ENCODE results near the gene ASPHD1. TPM values are rescaled to one million over a fixed set of nuclear protein-coding genes. Genes with fewer than 3 reads are reported as not detected.

ASPHD1 gene
- total RNA-seq, 1 experiment from 2014 or later = 2.0 TPM

DNA sequence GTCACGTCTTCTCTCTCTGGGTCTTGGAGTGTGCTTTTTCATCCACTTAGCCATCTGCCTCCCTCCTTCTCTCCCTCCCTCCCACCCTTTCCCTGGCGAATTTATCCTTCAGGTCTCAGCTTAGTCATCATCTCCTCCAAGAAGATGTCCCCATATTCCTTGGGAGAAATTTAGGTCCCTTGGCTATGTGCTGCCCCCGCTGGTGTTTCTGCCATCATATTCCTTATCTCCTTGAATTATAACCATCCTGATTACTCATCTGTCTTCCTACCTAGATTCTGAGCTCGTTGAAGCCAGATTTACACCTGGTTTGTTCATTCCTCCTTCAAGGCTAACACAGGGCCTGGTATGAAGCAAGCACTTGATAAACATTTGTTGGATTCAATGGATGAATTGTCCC, 5.9 kb upstream of the ASPHD1 start:
- no peak for DNase-seq
- H3K9me3 ChIP-seq (ENCODE audit: low read length) = no peaks in the 10 kb centered on the region
- ATAC-seq = no peak
- CTCF ChIA-PET = interaction anchor here (0.7 kb wide), 1 partner anchor 87 kb away, joined by 3 read pairs; no protein-coding TSS in a partner anchor
- POLR2A ChIA-PET (ENCODE audit: unreplicated experiment) = no interaction called here
- no peak overlapping the region for H3K27ac ChIP-seq (ENCODE audit: low read length)
- H3K4me1 ChIP-seq (ENCODE audit: insufficient read depth, low read length) = 0 out of 2 replicates have a peak, but pooled peaks cover 4% of the 10 kb centered on the region
- H3K9me2 ChIP-seq (replicated peaks; ENCODE audit: low read length) = no peaks in the 10 kb centered on the region
- H3K4me3 ChIP-seq (ENCODE audit: low read length) = no peak overlapping the region
- no peaks in the 10 kb centered on the region for H3F3A ChIP-seq (ENCODE audit: low read length, unreplicated experiment)
- BruUV-seq (replicated peaks) = no TSS peak
- no peaks in the 10 kb centered on the region for H4K20me1 ChIP-seq (ENCODE audit: low read length)
- intact Hi-C loops (cut with micrococcal nuclease) = no loop called here
- TF ChIP-seq EZH2phosphoT487 (IDR thresholded peaks at IDR 0.05; ENCODE audit: borderline replicate concordance, low read length) = no peak
- TF ChIP-seq, protein P1, sequence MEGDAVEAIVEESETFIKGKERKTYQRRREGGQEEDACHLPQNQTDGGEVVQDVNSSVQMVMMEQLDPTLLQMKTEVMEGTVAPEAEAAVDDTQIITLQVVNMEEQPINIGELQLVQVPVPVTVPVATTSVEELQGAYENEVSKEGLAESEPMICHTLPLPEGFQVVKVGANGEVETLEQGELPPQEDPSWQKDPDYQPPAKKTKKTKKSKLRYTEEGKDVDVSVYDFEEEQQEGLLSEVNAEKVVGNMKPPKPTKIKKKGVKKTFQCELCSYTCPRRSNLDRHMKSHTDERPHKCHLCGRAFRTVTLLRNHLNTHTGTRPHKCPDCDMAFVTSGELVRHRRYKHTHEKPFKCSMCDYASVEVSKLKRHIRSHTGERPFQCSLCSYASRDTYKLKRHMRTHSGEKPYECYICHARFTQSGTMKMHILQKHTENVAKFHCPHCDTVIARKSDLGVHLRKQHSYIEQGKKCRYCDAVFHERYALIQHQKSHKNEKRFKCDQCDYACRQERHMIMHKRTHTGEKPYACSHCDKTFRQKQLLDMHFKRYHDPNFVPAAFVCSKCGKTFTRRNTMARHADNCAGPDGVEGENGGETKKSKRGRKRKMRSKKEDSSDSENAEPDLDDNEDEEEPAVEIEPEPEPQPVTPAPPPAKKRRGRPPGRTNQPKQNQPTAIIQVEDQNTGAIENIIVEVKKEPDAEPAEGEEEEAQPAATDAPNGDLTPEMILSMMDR (conservative IDR thresholded peaks at IDR 0.05; ENCODE audit: low read depth, low read length) = no peak
- no peak for TF ChIP-seq EZH2 (IDR thresholded peaks at IDR 0.05; ENCODE audit: low read length, unreplicated experiment)
- no peaks in the 10 kb centered on the region for H3K79me2 ChIP-seq (ENCODE audit: low read length)
- H3K36me3 ChIP-seq (ENCODE audit: low read depth, low read length) = no peaks in the 10 kb centered on the region
- no peak overlapping the region for H2AFZ ChIP-seq (ENCODE audit: low read length)
- H3K4me2 ChIP-seq (ENCODE audit: low read length) = no peak overlapping the region
- H3K27me3 ChIP-seq (ENCODE audit: low read length) = no peaks in the 10 kb centered on the region
- H3K9ac ChIP-seq (ENCODE audit: low read length) = no peak overlapping the region

DNA sequence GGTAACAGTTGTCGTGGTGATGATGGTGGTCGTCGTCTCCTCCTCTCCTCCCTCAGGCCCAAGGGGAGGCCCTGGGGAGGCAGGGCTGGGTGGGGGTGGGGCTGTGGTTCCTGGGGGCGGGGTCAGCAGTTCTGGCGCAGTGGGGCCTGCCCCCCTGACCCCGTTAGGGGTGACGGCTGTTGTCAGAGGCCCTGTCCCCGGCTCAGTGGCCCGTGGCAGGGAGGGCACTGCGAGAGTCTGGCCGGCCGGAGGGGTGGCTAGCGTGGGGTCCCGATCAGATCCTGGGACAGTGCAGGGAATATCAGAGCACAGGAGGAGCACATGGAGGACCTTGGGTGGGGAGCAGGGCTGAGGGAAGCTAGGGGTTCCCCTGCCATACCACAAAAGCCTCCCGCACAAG, 3.4 kb upstream of the ASPHD1 start:
- ChIA-PET CTCF (no interaction called here), POLR2A (ENCODE audit: unreplicated experiment) (no interaction called here)
- Histone ChIP-seq H3K9me2 (replicated peaks; ENCODE audit: low read length) (no peaks in the 10 kb centered on the region), H3K9me3 (ENCODE audit: low read length) (no peaks in the 10 kb centered on the region), H3K4me2 (ENCODE audit: low read length) (no peak overlapping the region), H3K9ac (ENCODE audit: low read length) (no peak overlapping the region), H3K27ac (ENCODE audit: low read length) (no peak overlapping the region), H3K4me3 (ENCODE audit: low read length) (no peak overlapping the region), H3K4me1 (ENCODE audit: insufficient read depth, low read length) (peaks cover 7% of the 10 kb centered on the region; the same call in 1 of the 2 replicates), H3K27me3 (ENCODE audit: low read length) (no peaks in the 10 kb centered on the region), H2AFZ (ENCODE audit: low read length) (no peak overlapping the region), H3K36me3 (ENCODE audit: low read depth, low read length) (no peaks in the 10 kb centered on the region), H4K20me1 (ENCODE audit: low read length) (no peaks in the 10 kb centered on the region), H3K79me2 (ENCODE audit: low read length) (no peaks in the 10 kb centered on the region), H3F3A (ENCODE audit: low read length, unreplicated experiment) (no peaks in the 10 kb centered on the region)
- BruUV-seq (replicated peaks) = no TSS peak
- TF ChIP-seq EZH2 (IDR thresholded peaks at IDR 0.05; ENCODE audit: low read length, unreplicated experiment) (no peak), EZH2phosphoT487 (IDR thresholded peaks at IDR 0.05; ENCODE audit: borderline replicate concordance, low read length) (no peak)
- TF ChIP-seq, protein P1 (conservative IDR thresholded peaks at IDR 0.05; ENCODE audit: low read depth, low read length) = no peak
- ATAC-seq = no peak
- DNase-seq = no peak
- intact Hi-C loops (cut with micrococcal nuclease) = no loop called here

DNA sequence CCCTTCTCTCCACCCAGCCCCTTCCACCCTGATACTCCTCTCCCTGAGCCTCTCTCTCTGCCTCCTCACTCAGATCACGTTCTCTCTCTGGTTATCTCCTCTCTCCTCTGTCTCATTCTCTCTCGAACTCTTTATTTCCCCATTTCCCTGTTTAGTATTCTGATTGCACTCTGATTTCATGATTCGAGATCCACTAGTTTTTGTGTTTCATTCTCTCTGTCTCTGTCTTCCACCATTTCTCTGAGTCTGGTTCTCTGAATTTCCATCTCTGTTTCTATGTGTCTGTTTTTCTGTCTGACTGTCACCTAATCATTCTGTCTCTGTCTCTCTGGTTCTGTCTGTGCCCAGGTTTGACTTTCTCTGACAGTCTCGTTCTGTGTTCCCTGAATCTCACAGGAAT, 3.0 kb upstream of the ASPHD1 start:
- Histone ChIP-seq H3K9me3 (ENCODE audit: low read length) (no peaks in the 10 kb centered on the region), H2AFZ (ENCODE audit: low read length) (no peak overlapping the region), H3K9me2 (replicated peaks; ENCODE audit: low read length) (no peaks in the 10 kb centered on the region), H3K4me1 (ENCODE audit: insufficient read depth, low read length) (peaks cover 7% of the 10 kb centered on the region; the same call in 1 of the 2 replicates), H3K27ac (ENCODE audit: low read length) (no peak overlapping the region), H3K4me2 (ENCODE audit: low read length) (no peak overlapping the region), H4K20me1 (ENCODE audit: low read length) (no peaks in the 10 kb centered on the region), H3K9ac (ENCODE audit: low read length) (no peak overlapping the region), H3K36me3 (ENCODE audit: low read depth, low read length) (no peaks in the 10 kb centered on the region), H3F3A (ENCODE audit: low read length, unreplicated experiment) (no peaks in the 10 kb centered on the region), H3K4me3 (ENCODE audit: low read length) (no peak overlapping the region), H3K27me3 (ENCODE audit: low read length) (no peaks in the 10 kb centered on the region), H3K79me2 (ENCODE audit: low read length) (no peaks in the 10 kb centered on the region)
- ATAC-seq (no peak), DNase-seq (no peak)
- POLR2A ChIA-PET (ENCODE audit: unreplicated experiment) = no interaction called here
- CTCF ChIA-PET = no interaction called here
- BruUV-seq (replicated peaks) = no TSS peak
- intact Hi-C loops (cut with micrococcal nuclease) = no loop called here
- no peak for TF ChIP-seq EZH2 (IDR thresholded peaks at IDR 0.05; ENCODE audit: low read length, unreplicated experiment)
- TF ChIP-seq, protein P1 (conservative IDR thresholded peaks at IDR 0.05; ENCODE audit: low read depth, low read length) = no peak
- TF ChIP-seq EZH2phosphoT487 (IDR thresholded peaks at IDR 0.05; ENCODE audit: borderline replicate concordance, low read length) = no peak
